ENCODE measurements around the gene SEC22A.

GRCh38 chr3:123180791-123181190 lies 21.0 kb upstream of the SEC22A start:
- TF ChIP-seq CTCF (IDR thresholded peaks at IDR 0.05), result no peak
- TF ChIP-seq ZFX (IDR thresholded peaks at IDR 0.05; ENCODE audit: borderline replicate concordance), result no peak

All from 22Rv1 (cell line).